SK-N-SH (cell line): ENCODE measurements around the gene CCDC177. TPM values are rescaled to one million over a fixed set of nuclear protein-coding genes. Genes with fewer than 3 reads are reported as not detected.

ENCODE experiments used
- CTCF ChIA-PET: fragments of 300-600, 350-600 bp; formaldehyde crosslinking; extraction: SDS; loops from one replicate; lab custom pipeline; 2021; lab: Yijun Ruan, JAX
- POLR2A ChIA-PET: fragments of 350-600 bp; sonication (Branson Sonifier 250); formaldehyde crosslinking; extraction: SDS; loops from one replicate; lab custom pipeline; 2020; ENCODE audit warnings: antibody characterized with exemption, inconsistent platforms; lab: Yijun Ruan, JAX
- DNase-seq: peaks from one replicate; pipeline ENCODE4 v3.0.0; 2012
- H2AFZ ChIP-seq: fragments of 200-600 bp; sonication (generic); 2 replicates; pipeline ENCODE4 v1.8.1; 2016; ENCODE audit warnings: antibody characterized with exemption, mild to moderate bottlenecking, low read depth
- H3F3A ChIP-seq: fragments of 200-600 bp; sonication (generic); replicated peaks from 2 replicates; pipeline ENCODE3; 2016; ENCODE audit warnings: antibody characterized with exemption, mild to moderate bottlenecking; ENCODE audit not compliant: insufficient read depth
- H3K27ac ChIP-seq, 2 experiments: fragments of 200-500 bp in 1 of 2; fragments of 200-600 bp in 1 of 2; sonication (Bioruptor generic) in 1 of 2; sonication (generic), shearing (Covaris generic) in 1 of 2; 2 replicates each; pipeline versions ENCODE4 v1.5.1 to v1.6.1; 2014 to 2016; ENCODE audit warnings: low read depth in 2 of 2, inconsistent platforms in 1 of 2, low read length in 1 of 2, mild to moderate bottlenecking in 1 of 2, mixed read lengths in 1 of 2
- H3K27me3 ChIP-seq: fragments of 200-600 bp; sonication (generic), shearing (Covaris generic); 2 replicates; pipeline ENCODE4 v1.6.1; 2016; ENCODE audit warnings: mixed run types; ENCODE audit not compliant: insufficient read depth
- H3K36me3 ChIP-seq, 2 experiments: fragments of 200-500 bp in 1 of 2; fragments of 200-600 bp in 1 of 2; sonication (Bioruptor generic) in 1 of 2; sonication (generic) in 1 of 2; replicated peaks in 1 of 2; 2 replicates each; pipeline versions ENCODE3 to v1.5.1; 2014 to 2016; ENCODE audit warnings: low read length in 1 of 2, mild to moderate bottlenecking in 1 of 2; ENCODE audit not compliant: insufficient read depth in 2 of 2, control insufficient read depth in 1 of 2
- H3K4me1 ChIP-seq, 2 experiments: fragments of 200-500 bp in 1 of 2; fragments of 200-600 bp in 1 of 2; sonication (Bioruptor generic) in 1 of 2; sonication (generic), shearing (Covaris generic) in 1 of 2; 2 replicates each; pipeline versions ENCODE4 v1.5.1 to v1.6.1; 2014 to 2016; ENCODE audit warnings: low read depth in 1 of 2, low read length in 1 of 2, mixed run types in 1 of 2; ENCODE audit not compliant: insufficient read depth in 2 of 2, control insufficient read depth in 1 of 2
- H3K4me2 ChIP-seq: fragments of 200-600 bp; sonication (generic), shearing (Covaris generic); 2 replicates; pipeline ENCODE4 v1.6.1; 2017; ENCODE audit warnings: mixed run types
- H3K4me3 ChIP-seq, 2 experiments: fragments of 200-500 bp in 1 of 2; fragments of 200-600 bp in 1 of 2; sonication (Bioruptor generic) in 1 of 2; sonication (generic), shearing (Covaris generic) in 1 of 2; 2 replicates each; pipeline versions ENCODE4 v1.5.1 to v1.8.1; 2014 to 2016; ENCODE audit warnings: low read depth in 2 of 2, inconsistent platforms in 1 of 2, low read length in 1 of 2, mild to moderate bottlenecking in 1 of 2, mixed read lengths in 1 of 2, moderate library complexity in 1 of 2
- H3K79me2 ChIP-seq: fragments of 200-600 bp; sonication (generic); 2 replicates; pipeline ENCODE4 v1.8.1; 2017; ENCODE audit warnings: mild to moderate bottlenecking; ENCODE audit not compliant: insufficient read depth
- H3K9ac ChIP-seq: fragments of 200-600 bp; sonication (generic); 2 replicates; pipeline ENCODE4 v1.6.1; 2017; ENCODE audit warnings: mixed run types
- H3K9me2 ChIP-seq: fragments of 200-600 bp; sonication (generic); 2 replicates; pipeline ENCODE4 v1.6.1; 2017; ENCODE audit warnings: mixed run types
- H3K9me3 ChIP-seq: fragments of 200-600 bp; sonication (generic); 2 replicates; pipeline ENCODE4 v1.6.1; 2017; ENCODE audit warnings: mixed run types, mild to moderate bottlenecking, moderate library complexity
- H4K20me1 ChIP-seq: fragments of 200-600 bp; sonication (generic); 2 replicates; pipeline ENCODE4 v1.6.1; 2017; ENCODE audit warnings: mild to moderate bottlenecking, mixed run types; ENCODE audit not compliant: insufficient read depth
- ELF1 ChIP-seq: IDR thresholded peaks from 2 replicates; pipeline ENCODE4 v1.4.0; 2012
- EP300 ChIP-seq, 2 experiments: IDR thresholded peaks; 2 replicates each; pipeline versions ENCODE4 v1.4.0 to v1.6.1; 2012; ENCODE audit warnings: borderline replicate concordance in 1 of 2, low read depth in 1 of 2, low read length in 1 of 2
- EZH2phosphoT487 ChIP-seq: fragments of 200-600 bp; sonication (generic); IDR thresholded peaks from 2 replicates; pipeline ENCODE4 v1.6.1; 2017; ENCODE audit warnings: low read depth, mixed run types, mild to moderate bottlenecking, antibody characterized with exemption, moderate library complexity, borderline replicate concordance
- FOXJ3 ChIP-seq: sonication (generic); formaldehyde crosslinking; IDR thresholded peaks from 2 replicates; pipeline ENCODE4 v1.5.1; 2020; ENCODE audit warnings: mild to moderate bottlenecking, missing genetic modification reagents
- GATA2 ChIP-seq: sonication (generic); formaldehyde crosslinking; IDR thresholded peaks from 2 replicates; pipeline ENCODE4 v1.5.0; 2020; ENCODE audit warnings: mild to moderate bottlenecking, missing genetic modification reagents
- NFIC ChIP-seq: IDR thresholded peaks from 2 replicates; pipeline ENCODE4 v1.4.0; 2012; ENCODE audit warnings: borderline replicate concordance
- NRF1 ChIP-seq: IDR thresholded peaks from 2 replicates; pipeline ENCODE4 v1.6.1; 2012; ENCODE audit warnings: low read depth, mild to moderate bottlenecking, low read length
- RAD21 ChIP-seq: IDR thresholded peaks from 2 replicates; pipeline ENCODE4 v1.6.1; 2012; ENCODE audit warnings: mild to moderate bottlenecking, low read length
- RCOR1 ChIP-seq: fragments of 150-350 bp; IDR thresholded peaks from 2 replicates; pipeline ENCODE4 v1.6.1; 2017; ENCODE audit warnings: antibody characterized with exemption, low read length
- RXRA ChIP-seq: IDR thresholded peaks from 2 replicates; pipeline ENCODE4 v1.4.0; 2012; ENCODE audit warnings: low read depth, mild to moderate bottlenecking, borderline replicate concordance
- SIN3A ChIP-seq: IDR thresholded peaks from 2 replicates; pipeline ENCODE4 v1.6.1; 2012; ENCODE audit warnings: low read depth, mild to moderate bottlenecking, low read length, moderate library complexity, borderline replicate concordance
- TAF1 ChIP-seq: IDR thresholded peaks from 2 replicates; pipeline ENCODE4 v1.6.1; 2012; ENCODE audit warnings: low read depth, mild to moderate bottlenecking, low read length, moderate library complexity, borderline replicate concordance
- WGBS: methylation state at CpG from one replicate; pipeline ENCODE4 v1.1.6; 2017; ENCODE audit warnings: low lambda C conversion rate; 5-methylcytosine and 5-hydroxymethylcytosine counted together
- polyA plus RNA-seq, 3 experiments: library from polyadenylated mRNA; depleted of rRNA; stranded (reverse); fragments of >200 nt; gene quantifications; 2 replicates each; pipeline ENCODE4 v1.2.3, GENCODE V29; 2012
- TF ChIP-seq, protein P1 (sequence below): fragments of 200-600 bp; sonication (generic); IDR thresholded peaks from 2 replicates; pipeline ENCODE4 v1.6.1; 2017; ENCODE audit warnings: antibody characterized with exemption, mild to moderate bottlenecking, moderate library complexity
- TF ChIP-seq, protein P2 (sequence below): IDR thresholded peaks from 2 replicates; pipeline ENCODE4 v1.6.1; 2012; ENCODE audit warnings: mild to moderate bottlenecking, low read depth, low read length, moderate library complexity
- TF ChIP-seq, protein P3 (sequence below): IDR thresholded peaks from 2 replicates; pipeline ENCODE4; 2012
- TF ChIP-seq, protein P4 (sequence below): IDR thresholded peaks from 2 replicates; pipeline ENCODE4 v1.4.0; 2012; ENCODE audit warnings: low read depth
- TF ChIP-seq, protein P5 (sequence below): IDR thresholded peaks from 2 replicates; pipeline ENCODE4 v1.4.0; 2012; ENCODE audit warnings: low read depth, borderline replicate concordance

The CCDC177 gene
- polyA plus RNA-seq, 1 of the 3 experiments (the other 2 are of a cell fraction): not detected

DNA sequence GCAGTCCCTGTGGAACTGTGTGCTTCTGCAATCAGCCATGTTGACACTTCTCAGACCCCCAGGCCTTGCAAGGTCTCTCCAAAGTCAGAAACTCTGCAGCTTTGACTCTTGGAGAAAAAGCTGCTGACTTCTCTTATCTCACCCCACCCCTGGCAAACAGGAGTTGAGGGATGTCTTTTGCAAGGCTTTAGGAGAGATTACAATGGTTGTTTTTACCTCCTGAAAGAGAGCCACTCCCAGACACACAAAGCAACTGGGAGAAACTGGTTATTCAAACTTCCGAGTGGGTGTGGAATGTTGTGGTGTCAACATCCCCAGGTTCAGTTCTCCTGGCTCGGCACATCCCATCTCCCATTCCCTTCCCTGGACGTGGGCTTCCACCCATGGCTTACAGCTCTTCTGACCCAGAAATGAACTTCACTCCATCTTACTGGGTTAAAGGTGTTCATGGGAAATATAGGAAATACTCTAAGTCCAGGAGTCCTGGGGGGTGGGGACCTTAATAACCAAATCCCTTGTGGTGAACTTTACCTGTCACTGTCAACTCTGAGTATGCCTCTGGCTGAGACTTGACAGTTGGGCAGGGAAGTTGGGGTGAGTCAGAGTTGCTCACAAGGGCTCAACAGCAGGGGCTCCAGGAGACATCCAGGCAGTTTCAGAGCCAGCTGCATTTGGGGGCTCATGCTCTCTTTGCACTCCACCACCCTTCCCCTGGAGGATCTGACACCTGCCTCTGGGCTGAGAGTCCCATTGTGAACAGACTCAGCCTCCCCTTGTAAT, 41.9 kb downstream of the CCDC177 start:
- Histone ChIP-seq H3K27me3 (peaks cover 15% of the 10 kb centered on the region; the same call in 1 of the 2 replicates), H3K4me1 (no peaks in the 10 kb centered on the region), H2AFZ (no peak overlapping the region), H3K4me2 (no peak overlapping the region), H3K79me2 (no peaks in the 10 kb centered on the region), H3F3A (no peaks in the 10 kb centered on the region), H3K9me2 (no peaks in the 10 kb centered on the region), H3K9me3 (no peaks in the 10 kb centered on the region), H4K20me1 (no peaks in the 10 kb centered on the region), H3K36me3 (no peaks in the 10 kb centered on the region), H3K27ac (no peak overlapping the region), H3K9ac (no peak overlapping the region), H3K4me3 (no peak overlapping the region)
- no peak for TF ChIP-seq NFIC
- 72% methylated on average over 3 of the region's 3 CpGs for WGBS
- DNase-seq: no peak
- CTCF ChIA-PET: interaction anchor here (1.5 to 9.7 kb wide), 5 partner anchors 8 to 195 kb away, joined by 3 to 98 read pairs (median 7); partner anchors contain the start of gene CCDC177
- POLR2A ChIA-PET: no interaction called here

DNA sequence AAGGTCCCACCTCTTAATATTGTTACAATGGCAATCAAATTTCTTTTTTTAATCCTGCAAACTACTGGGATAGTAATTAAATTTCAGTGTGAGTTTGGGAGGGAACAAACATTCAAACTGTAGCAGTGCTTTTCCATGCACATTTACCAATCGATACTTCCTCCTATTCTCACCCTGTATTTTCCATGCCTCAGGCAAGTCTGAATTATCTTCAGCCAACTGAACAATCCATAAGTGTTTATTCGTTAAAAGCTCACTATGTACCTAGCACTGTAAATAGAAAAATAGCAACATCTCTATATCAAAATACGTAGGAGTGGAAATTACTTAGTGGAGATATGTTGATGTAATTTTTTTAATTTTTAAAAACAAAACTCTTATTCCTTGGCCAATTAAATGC, 43.5 kb downstream of the CCDC177 start:
- no peak for DNase-seq
- 48% methylated on average over 3 of the region's 3 CpGs for WGBS
- Histone ChIP-seq H3K79me2 (no peaks in the 10 kb centered on the region), H3K36me3 (no peaks in the 10 kb centered on the region), H4K20me1 (no peaks in the 10 kb centered on the region), H2AFZ (no peak overlapping the region), H3K9me2 (no peaks in the 10 kb centered on the region), H3K27ac (no peak overlapping the region), H3K4me2 (no peak overlapping the region), H3F3A (no peaks in the 10 kb centered on the region), H3K4me3 (no peak overlapping the region), H3K4me1 (no peaks in the 10 kb centered on the region), H3K27me3 (peaks cover 19% of the 10 kb centered on the region; the same call in 1 of the 2 replicates), H3K9me3 (no peaks in the 10 kb centered on the region), H3K9ac (no peak overlapping the region)
- CTCF ChIA-PET: interaction anchor here (1.5 to 9.7 kb wide), 4 partner anchors 9 to 196 kb away, joined by 3 to 98 read pairs (median 6); partner anchors contain the start of gene CCDC177
- POLR2A ChIA-PET: no interaction called here
- TF ChIP-seq ELF1 (no peak), TAF1 (no peak), NRF1 (no peak), EZH2phosphoT487 (no peak), SIN3A (no peak), RAD21 (no peak), EP300 (IDR thresholded peaks at IDR 0.05; ENCODE audit: borderline replicate concordance in 1 of 2, low read depth in 1 of 2, low read length in 1 of 2) (no peak), RCOR1 (no peak), RXRA (no peak), GATA2 (no peak), FOXJ3 (CRISPR knock-in tag) (no peak)
- TF ChIP-seq, protein P1, sequence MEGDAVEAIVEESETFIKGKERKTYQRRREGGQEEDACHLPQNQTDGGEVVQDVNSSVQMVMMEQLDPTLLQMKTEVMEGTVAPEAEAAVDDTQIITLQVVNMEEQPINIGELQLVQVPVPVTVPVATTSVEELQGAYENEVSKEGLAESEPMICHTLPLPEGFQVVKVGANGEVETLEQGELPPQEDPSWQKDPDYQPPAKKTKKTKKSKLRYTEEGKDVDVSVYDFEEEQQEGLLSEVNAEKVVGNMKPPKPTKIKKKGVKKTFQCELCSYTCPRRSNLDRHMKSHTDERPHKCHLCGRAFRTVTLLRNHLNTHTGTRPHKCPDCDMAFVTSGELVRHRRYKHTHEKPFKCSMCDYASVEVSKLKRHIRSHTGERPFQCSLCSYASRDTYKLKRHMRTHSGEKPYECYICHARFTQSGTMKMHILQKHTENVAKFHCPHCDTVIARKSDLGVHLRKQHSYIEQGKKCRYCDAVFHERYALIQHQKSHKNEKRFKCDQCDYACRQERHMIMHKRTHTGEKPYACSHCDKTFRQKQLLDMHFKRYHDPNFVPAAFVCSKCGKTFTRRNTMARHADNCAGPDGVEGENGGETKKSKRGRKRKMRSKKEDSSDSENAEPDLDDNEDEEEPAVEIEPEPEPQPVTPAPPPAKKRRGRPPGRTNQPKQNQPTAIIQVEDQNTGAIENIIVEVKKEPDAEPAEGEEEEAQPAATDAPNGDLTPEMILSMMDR: no peak
- TF ChIP-seq, protein P2, sequence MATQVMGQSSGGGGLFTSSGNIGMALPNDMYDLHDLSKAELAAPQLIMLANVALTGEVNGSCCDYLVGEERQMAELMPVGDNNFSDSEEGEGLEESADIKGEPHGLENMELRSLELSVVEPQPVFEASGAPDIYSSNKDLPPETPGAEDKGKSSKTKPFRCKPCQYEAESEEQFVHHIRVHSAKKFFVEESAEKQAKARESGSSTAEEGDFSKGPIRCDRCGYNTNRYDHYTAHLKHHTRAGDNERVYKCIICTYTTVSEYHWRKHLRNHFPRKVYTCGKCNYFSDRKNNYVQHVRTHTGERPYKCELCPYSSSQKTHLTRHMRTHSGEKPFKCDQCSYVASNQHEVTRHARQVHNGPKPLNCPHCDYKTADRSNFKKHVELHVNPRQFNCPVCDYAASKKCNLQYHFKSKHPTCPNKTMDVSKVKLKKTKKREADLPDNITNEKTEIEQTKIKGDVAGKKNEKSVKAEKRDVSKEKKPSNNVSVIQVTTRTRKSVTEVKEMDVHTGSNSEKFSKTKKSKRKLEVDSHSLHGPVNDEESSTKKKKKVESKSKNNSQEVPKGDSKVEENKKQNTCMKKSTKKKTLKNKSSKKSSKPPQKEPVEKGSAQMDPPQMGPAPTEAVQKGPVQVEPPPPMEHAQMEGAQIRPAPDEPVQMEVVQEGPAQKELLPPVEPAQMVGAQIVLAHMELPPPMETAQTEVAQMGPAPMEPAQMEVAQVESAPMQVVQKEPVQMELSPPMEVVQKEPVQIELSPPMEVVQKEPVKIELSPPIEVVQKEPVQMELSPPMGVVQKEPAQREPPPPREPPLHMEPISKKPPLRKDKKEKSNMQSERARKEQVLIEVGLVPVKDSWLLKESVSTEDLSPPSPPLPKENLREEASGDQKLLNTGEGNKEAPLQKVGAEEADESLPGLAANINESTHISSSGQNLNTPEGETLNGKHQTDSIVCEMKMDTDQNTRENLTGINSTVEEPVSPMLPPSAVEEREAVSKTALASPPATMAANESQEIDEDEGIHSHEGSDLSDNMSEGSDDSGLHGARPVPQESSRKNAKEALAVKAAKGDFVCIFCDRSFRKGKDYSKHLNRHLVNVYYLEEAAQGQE: no peak
- TF ChIP-seq, protein P3, sequence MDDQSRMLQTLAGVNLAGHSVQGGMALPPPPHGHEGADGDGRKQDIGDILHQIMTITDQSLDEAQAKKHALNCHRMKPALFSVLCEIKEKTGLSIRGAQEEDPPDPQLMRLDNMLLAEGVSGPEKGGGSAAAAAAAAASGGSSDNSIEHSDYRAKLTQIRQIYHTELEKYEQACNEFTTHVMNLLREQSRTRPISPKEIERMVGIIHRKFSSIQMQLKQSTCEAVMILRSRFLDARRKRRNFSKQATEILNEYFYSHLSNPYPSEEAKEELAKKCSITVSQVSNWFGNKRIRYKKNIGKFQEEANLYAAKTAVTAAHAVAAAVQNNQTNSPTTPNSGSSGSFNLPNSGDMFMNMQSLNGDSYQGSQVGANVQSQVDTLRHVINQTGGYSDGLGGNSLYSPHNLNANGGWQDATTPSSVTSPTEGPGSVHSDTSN: no peak
- TF ChIP-seq, protein P4, sequence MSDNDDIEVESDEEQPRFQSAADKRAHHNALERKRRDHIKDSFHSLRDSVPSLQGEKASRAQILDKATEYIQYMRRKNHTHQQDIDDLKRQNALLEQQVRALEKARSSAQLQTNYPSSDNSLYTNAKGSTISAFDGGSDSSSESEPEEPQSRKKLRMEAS: no peak
- TF ChIP-seq, protein P5, sequence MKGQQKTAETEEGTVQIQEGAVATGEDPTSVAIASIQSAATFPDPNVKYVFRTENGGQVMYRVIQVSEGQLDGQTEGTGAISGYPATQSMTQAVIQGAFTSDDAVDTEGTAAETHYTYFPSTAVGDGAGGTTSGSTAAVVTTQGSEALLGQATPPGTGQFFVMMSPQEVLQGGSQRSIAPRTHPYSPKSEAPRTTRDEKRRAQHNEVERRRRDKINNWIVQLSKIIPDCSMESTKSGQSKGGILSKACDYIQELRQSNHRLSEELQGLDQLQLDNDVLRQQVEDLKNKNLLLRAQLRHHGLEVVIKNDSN: no peak
